GM19238 (cell line): ENCODE results near the gene GSTM5.
"Not testable (repeated sequence)": the region's sequence is repeated elsewhere in the genome, so short reads cannot be mapped to it uniquely, and the experiment has no call there.

Experiments
- DNase-seq: peaks from one replicate; pipeline ENCODE4 v3.0.0; 2011; ENCODE audit warnings: low spot score; ENCODE audit not compliant: insufficient read length

The GSTM5 gene

DNA sequence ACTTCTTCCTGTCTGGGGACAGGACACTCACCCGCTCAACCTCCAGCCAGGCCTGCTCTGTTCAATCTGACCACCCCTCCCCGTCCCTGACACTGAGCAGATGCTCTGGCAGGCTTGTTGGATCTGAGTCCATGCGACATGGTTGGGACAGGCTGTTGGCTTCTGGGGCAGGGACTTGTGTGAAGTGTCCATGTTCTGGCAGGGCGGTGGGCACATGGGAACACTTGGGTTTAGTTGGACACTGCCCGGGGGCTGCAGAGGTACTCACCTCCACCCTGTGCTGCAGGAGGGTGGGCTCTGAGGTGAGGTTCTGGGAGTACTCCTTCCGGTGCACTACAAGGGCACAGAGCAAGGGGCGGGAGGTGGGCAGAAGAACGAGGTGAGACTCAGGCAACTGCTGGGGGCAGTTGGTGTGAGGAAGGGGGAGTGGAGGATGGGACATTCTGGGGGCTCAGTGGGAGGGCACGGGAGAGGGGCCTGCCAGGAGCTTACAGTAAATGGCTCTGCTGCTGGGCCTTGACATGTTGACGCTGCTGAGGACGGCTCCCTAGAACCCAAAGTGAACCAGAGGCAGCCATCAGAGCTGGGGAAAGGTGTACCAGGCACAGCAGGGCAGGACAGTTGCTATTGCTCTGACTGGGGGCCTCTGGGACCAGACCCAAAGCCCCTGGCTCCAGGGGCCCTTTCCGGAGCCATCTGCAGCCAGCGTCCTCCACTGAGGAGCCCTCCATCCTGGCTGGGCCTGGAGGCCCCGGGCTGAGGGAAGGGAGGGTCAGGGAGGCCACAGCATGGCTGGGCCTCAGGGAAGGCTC lies 49.4 kb downstream of the GSTM5 start:
- DNase-seq: no peak

DNA sequence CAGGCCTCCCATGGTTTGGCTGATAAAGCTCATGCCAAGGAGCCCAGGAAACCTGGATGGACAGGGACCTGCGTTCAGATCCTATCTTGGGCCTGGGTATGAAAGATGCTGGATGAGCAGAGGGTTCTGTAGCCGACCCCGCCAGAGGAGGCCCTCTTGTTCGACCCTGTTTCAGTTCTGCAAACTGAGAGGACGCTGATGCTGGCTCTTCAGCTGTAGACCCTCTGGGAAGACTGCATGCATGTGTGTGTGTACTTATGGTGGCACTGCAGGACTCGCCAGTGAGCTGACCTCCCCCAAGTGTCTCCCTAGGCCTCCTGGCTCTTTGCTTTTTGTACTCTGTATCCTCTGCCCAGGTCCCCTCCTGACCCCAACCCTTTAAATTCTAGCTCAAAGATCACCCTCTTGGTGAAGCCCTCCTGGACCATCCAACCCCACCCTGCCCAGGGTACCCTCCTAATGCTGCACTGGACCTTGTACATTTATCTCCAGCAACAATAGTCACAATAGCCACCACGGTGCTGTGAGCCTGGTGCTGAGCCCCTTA lies 50.1 kb downstream of the GSTM5 start:
- DNase-seq: no peak

DNA sequence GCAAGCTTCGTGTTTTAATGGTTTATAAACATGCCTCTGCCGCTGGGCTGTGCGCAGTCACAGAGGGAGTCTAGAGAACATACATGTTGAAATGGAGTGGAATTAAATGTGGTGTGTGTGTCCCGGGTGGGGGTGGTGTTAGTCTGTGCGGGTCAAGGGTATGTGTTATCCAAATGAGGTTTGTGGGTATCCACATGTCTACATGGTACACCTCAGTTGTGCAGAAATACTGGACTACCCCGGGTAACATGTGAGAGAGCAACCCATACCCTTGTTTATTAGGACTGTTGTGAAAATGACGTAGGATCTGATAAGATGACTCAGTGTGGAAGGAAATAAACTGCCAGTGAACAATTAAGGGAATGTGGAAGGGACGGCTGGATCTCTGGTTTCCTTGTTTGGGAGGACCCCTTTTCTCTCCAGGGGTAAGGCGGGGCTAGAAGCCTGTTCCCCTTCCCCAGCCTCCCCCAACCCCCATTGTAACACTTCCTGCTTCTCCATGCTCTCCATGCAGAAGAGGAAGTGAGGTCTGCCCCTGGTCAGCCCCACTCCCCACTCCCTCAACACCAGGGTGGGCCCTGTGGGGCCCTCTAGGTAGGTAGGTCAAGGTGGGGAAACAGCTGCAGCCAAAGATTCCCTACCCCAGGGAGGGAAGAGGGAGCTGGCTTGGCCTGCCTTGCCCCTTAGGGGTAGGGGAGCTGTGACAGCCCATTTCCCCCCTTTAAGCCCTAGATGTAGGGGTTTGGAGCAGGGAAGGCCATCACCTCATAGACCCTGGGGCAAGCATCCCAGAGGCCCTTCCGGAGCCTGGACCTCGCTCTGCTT lies 51.0 kb downstream of the GSTM5 start:
- DNase-seq: no peak

DNA sequence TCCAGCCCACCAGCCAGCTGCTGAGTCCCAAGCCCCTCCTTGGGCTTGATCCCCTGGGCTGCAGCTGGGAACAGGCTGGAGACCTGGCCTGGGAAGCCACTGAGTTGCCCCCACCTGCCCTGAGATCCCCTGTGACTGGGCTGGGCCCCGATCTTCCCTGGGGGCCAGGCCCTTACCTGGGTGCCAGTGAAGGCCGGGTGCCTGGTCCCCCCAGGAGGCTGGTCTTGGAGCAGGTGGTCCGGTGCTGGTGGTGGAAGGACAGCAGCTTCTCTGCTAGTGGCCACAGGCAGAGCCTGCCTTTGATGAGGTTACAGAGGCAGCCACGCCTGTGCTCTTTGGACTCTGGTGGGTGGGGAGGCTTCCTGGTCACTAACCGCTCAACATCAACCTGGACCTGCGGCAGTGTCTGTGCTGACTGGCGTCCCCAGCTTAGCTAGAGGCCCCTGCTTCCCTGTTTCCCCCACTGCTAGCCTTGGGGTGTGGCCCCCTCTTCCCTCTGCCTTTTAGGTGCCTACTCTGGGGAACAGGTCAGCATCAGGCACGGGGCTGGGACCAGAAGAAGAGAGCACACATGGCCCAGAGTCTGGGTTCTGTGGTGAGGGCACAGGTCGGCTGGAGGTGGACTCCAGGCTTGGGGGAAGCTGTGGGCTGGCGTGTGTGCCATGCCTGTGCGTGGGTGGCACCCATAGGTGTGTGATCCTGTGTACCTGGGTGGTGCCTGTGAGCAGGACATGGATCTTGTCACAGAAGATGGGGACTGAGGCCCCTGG lies 51.8 kb downstream of the GSTM5 start, which contains the start of gene EPS8L3:
EPS8L3 (minus strand) TSS at position 278 of the 770 bp plus-strand sequence. CDS start 2,174 bp downstream, outside the sequence.
- no peak for DNase-seq

DNA sequence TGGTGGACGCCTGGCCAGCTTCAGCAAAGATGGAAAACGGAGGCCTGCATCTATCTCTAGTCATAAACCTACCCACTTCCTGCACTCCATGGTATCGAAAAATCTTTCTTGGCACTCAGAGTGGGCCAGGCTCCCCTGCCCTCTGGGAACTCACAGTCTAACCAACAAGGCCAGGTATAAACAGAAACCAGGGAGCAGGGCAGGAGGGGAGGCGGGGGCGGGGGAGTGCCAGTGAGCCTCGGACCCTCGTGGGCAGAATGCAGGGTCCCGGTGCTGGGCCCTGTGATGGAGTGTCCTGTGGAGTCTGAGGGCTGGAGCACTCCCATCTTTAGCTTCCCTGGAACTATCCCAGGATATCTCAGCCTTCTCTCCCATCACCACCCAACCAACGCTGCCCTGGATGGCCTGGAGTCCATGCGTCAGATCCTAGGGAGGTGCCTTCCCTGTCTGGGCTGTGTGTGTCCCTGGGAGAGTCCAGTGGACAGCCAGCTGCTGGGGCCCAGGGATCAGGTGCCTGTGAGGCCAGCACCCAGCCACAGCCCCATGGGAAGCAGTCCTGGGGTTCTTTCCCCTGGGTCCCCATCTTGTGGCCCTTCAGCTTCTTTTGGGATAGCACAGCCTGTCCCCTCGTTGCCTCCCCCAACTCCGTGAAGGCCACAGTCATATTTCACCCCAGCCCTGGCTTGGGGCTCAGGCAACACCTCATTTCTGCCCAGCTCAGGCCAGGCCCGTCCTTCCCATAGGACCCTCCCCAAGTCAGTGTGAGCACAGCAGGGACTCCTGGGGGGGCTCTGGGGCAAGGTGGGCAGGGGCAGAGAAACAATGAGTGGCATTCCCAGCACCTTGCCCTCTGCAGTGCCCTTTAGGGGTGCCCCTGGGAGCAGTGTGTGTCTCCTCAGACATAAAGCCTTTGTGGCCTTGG lies 52.8 kb downstream of the GSTM5 start:
- no peak for DNase-seq

DNA sequence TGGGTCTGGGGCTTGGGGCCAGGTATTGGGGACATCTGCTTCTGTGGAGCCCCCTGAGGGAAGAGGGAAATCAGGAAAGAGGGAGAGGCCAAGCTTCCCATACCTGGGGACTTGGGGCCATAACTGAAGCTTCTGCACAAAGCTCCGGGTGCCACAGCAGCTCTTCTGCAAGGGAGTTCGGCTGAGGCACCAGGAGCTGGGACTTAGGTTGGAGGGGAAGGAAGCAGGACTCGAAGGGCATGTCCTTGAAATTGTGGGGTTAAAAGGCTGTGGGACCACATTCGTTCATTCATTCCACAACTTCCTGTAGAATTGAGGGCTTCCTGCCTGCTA lies 53.4 kb downstream of the GSTM5 start:
- DNase-seq: no peak

DNA sequence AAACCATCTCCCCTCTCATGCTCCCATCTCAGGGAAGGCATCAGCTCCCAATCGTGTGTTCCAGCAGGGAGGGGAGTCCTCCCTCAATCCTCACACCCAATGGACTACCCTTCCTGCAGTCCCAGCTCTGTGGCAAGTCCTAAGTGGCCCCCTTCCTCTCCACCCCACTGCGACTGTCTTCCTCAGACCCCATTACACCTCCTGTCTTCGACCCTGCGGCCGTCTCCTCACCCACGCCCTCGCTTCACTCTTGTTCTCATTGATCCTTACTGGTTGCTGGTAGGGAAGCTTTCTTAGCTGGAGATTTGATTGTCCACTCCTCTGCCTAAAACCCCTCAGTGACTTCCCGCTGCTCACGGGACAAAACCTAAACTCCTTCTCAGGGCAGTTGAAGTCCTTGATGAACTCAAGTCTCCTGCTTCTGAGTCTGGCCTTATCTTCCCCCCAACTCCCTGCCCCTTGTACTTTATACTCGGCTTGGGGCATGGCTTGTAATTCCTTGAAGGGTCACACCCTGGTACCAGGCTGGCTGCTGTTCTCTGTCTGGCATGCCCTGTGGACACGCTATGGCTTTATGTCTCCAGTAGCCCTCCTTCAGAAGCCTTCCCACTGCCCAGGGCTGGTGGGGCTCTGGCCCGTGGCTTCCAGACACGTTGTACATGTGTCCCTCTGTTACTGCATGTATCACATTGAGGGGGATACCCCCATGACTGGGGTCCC lies 54.0 kb downstream of the GSTM5 start:
- no peak for DNase-seq

DNA sequence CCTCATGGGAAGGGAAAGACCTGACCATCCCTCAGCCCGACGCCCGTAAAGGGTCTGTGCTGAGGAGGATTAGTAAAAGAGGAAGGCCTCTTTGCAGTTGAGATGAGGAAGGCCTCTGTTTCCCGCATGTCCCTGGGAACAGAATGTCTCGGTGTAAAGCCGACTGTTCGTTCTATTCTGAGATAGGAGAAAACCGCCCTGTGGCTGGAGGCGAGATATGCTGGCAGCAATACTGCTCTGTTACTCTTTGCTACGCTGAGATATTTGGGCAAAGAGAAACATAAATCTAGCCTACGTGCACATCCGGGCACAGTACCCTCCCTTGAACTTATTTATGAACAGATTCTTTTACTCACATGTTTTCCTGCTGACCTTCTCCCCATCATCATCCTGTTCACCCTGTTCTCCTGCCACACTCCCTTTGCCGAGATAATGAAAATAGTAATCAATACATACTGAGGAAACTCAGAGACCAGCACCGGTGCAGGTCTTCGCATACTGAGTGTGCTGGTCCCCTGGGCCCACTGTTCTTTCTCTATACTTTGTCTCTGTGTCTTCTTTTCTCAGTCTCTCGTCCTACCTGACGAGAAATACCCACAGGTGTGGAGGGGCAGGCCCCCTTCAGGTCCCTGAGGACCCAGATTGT lies 55.1 kb downstream of the GSTM5 start:
- DNase-seq: not testable (repeated sequence)
